Astrocyte of the spinal cord (primary cell): ENCODE results near the gene HIGD1C.
"Not testable (repeated sequence)": the region's sequence is repeated elsewhere in the genome, so short reads cannot be mapped to it uniquely, and the experiment has no call there.

Experiments
- DNase-seq: peaks from one replicate; pipeline ENCODE4 v3.0.0; 2011; ENCODE audit warnings: low read depth, low spot score
- H3K4me3 ChIP-seq: 2 replicates; pipeline ENCODE4 v1.5.1; 2011; ENCODE audit warnings: low read depth, mild to moderate bottlenecking, low read length, moderate library complexity
- CTCF ChIP-seq: IDR thresholded peaks from 2 replicates; pipeline ENCODE4 v1.5.1; 2012; ENCODE audit warnings: low read depth, mild to moderate bottlenecking, low read length, inconsistent platforms
- in situ Hi-C: cut with HindIII; loops from 2 replicates; pipeline ENCODE4 v1.10.0; 2017; ENCODE audit warnings: low sequenced_read_pairs

The HIGD1C gene

GRCh38 chr12:51013441-51013840, 61.1 kb downstream of the HIGD1C start:
- no peak for DNase-seq
- TF ChIP-seq CTCF = no peak
- H3K4me3 ChIP-seq = no peak overlapping the region
- in situ Hi-C loops = no loop called here

- DNase-seq, in situ Hi-C loops, H3K4me3 ChIP-seq: not testable (repeated sequence)
These were observed 62.1 kb downstream of the HIGD1C start for GRCh38 chr12:51014467-51014866.

- TF ChIP-seq CTCF = no peak
- H3K4me3 ChIP-seq = no peak overlapping the region
- in situ Hi-C loops = no loop called here
- no peak for DNase-seq
These were observed 65.1 kb downstream of the HIGD1C start for GRCh38 chr12:51017452-51017851.

- DNase-seq = no peak
- TF ChIP-seq CTCF = no peak
- in situ Hi-C loops = no loop called here
- no peak overlapping the region for H3K4me3 ChIP-seq
These were observed 66.6 kb downstream of the HIGD1C start for GRCh38 chr12:51018956-51019355.

GRCh38 chr12:51019927-51020326, 67.6 kb downstream of the HIGD1C start:
- no peak for DNase-seq
- H3K4me3 ChIP-seq = no peak overlapping the region
- in situ Hi-C loops = no loop called here
- no peak for TF ChIP-seq CTCF
